Neural cell (in vitro differentiated cells): ENCODE results near the gene KLHL3.

ENCODE experiments used
- CTCF ChIP-seq: fragments of 450-650 bp; IDR thresholded peaks from 2 replicates; pipeline ENCODE4 v1.5.1; 2014; ENCODE audit warnings: antibody characterized with exemption, mild to moderate bottlenecking, moderate library complexity; ENCODE audit not compliant: poor library complexity, severe bottlenecking
- TAF1 ChIP-seq: IDR thresholded peaks from 2 replicates; pipeline ENCODE4 v1.6.1; 2012; ENCODE audit warnings: low read depth

DNA sequence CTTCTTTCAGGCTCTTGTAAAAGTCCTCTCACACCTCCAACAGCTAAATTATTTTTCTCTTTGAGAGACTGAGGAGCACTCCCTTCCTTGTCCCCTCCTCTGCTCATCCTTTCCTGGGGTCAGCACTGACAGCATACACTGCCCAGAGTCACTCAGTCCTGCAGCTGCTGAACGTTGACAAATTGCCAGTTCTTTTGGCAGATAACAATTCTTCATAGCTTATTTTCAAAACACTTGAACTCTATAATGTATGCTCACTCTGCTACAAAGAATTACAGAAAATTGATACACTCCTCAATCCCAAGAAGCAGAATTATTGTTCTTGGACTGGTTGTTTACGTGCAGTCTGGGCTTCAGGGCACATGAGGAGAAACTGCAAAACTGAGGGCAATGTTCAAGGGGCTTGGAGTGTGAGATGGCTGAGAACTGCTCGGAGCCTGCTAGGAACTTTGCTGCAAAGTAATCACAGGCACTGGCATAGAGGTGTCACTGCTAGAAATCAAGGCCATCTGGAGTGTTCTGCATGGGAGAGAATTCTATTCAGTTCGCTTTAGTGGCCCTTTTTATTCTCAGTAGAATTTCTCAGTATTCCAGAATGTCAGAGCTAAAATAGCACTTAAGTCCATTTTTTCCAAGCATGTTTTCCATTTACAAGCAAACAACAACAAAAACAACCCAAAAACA, 140.4 kb downstream of the KLHL3 start:
- TF ChIP-seq CTCF, result no peak
- no peak for TF ChIP-seq TAF1
